Fibroblast of skin of right quadriceps (primary cell): Measurements from ENCODE around the gene GOLGA7B.
"Not testable (repeated sequence)": the region's sequence is repeated elsewhere in the genome, so short reads cannot be mapped to it uniquely, and the experiment has no call there.

ENCODE experiments used
- DNase-seq: peaks from one replicate; pipeline ENCODE4 v3.0.0-alpha.2; 2013

The GOLGA7B gene

GRCh38 chr10:97836446-97836845 is 13.2 kb upstream of the GOLGA7B start:
- no peak for DNase-seq

GRCh38 chr10:97838091-97838490 is 11.6 kb upstream of the GOLGA7B start:
- no peak for DNase-seq

GRCh38 chr10:97841166-97841565 is 8.5 kb upstream of the GOLGA7B start:
- not testable (repeated sequence) for DNase-seq

- not testable (repeated sequence) for DNase-seq
These were observed 7.5 kb upstream of the GOLGA7B start for GRCh38 chr10:97842114-97842513.

GRCh38 chr10:97842656-97843280 is 6.9 kb upstream of the GOLGA7B start:
- DNase-seq = peak; percentile 13

- no peak for DNase-seq
These were observed 6.4 kb upstream of the GOLGA7B start for GRCh38 chr10:97843281-97843671.

GRCh38 chr10:97843972-97844371 is 5.7 kb upstream of the GOLGA7B start:
- not testable (repeated sequence) for DNase-seq

- no peak for DNase-seq
These were observed 5.0 kb upstream of the GOLGA7B start for GRCh38 chr10:97844678-97845077.

- no peak for DNase-seq
These were observed 448 bp upstream of the GOLGA7B start for GRCh38 chr10:97849103-97849686.

GRCh38 chr10:97850446-97850845 is 803 bp downstream of the GOLGA7B start:
- no peak for DNase-seq

- DNase-seq = no peak
These were observed 1.8 kb downstream of the GOLGA7B start for GRCh38 chr10:97851341-97852001.

GRCh38 chr10:97852277-97852676 is 2.6 kb downstream of the GOLGA7B start:
- DNase-seq = no peak

GRCh38 chr10:97852840-97853405 is 3.3 kb downstream of the GOLGA7B start:
- DNase-seq = no peak

GRCh38 chr10:97854743-97855142 is 5.1 kb downstream of the GOLGA7B start:
- DNase-seq = no peak

- no peak for DNase-seq
These were observed 8.4 kb downstream of the GOLGA7B start for GRCh38 chr10:97858001-97858439.

GRCh38 chr10:97861097-97861750 is 11.6 kb downstream of the GOLGA7B start:
- peak; percentile 26 for DNase-seq

- no peak for DNase-seq
These were observed 12.3 kb downstream of the GOLGA7B start for GRCh38 chr10:97861924-97862323.

GRCh38 chr10:97863808-97864207 is 14.2 kb downstream of the GOLGA7B start:
- no peak for DNase-seq

- no peak for DNase-seq
These were observed 15.8 kb downstream of the GOLGA7B start for GRCh38 chr10:97865488-97865887.

- DNase-seq = no peak
These were observed 17.0 kb downstream of the GOLGA7B start for GRCh38 chr10:97866524-97867219.

- DNase-seq = no peak
These were observed 17.7 kb downstream of the GOLGA7B start for GRCh38 chr10:97867220-97867800.

- no peak for DNase-seq
These were observed 18.6 kb downstream of the GOLGA7B start for GRCh38 chr10:97868134-97868685.
